ENCODE data around the gene LRRC75A. TPM values are rescaled to one million over a fixed set of nuclear protein-coding genes. Genes with fewer than 3 reads are reported as not detected.

The LRRC75A gene
- total RNA-seq, 1 experiment from 2014 or later, result 10.1 TPM

GRCh38 chr17:16417399-16417798, 74.6 kb downstream of the LRRC75A start:
- no peak overlapping the region for H3K4ac ChIP-seq (ENCODE audit: low read depth, low read length)
- H3K18ac ChIP-seq (ENCODE audit: insufficient read length, low read depth, low read length), result no peak overlapping the region
- no peak overlapping the region for H2BK12ac ChIP-seq (ENCODE audit: insufficient read length, low read depth, low read length)
- no CpG with 5 or more reads among the region's 7 CpGs for WGBS (ENCODE audit: extremely low coverage, insufficient read length, low lambda C conversion rate)
- DNase-seq, result no peak
- no peaks in the 10 kb centered on the region for H3K79me1 ChIP-seq (ENCODE audit: insufficient read depth, low read depth, low read length, poor library complexity, severe bottlenecking)
- H4K20me1 ChIP-seq (ENCODE audit: control insufficient read depth, insufficient read depth, insufficient read length), result no peaks in the 10 kb centered on the region
- H2BK120ac ChIP-seq (ENCODE audit: low read depth, low read length, poor library complexity, severe bottlenecking), result no peak overlapping the region
- Mint-ChIP-seq H3K4me3 (no peak overlapping the region), H3K36me3 (ENCODE audit: insufficient read depth in 1 of 3, low read depth in 3 of 3) (no peaks in the 10 kb centered on the region), H3K27ac (no peak overlapping the region), H3K4me1 (peaks cover 12 to 27% of the 10 kb centered on the region in 2 experiments; a peak in 3 of 4 replicates), H3K27me3 (ENCODE audit: low read depth) (peaks cover 3% of the 10 kb centered on the region), H3K9me3 (no peaks in the 10 kb centered on the region)
- no peak overlapping the region for H3K27ac ChIP-seq (ENCODE audit: insufficient read length, low read depth, low read length)
- no peak overlapping the region for H4K8ac ChIP-seq (replicated peaks; ENCODE audit: insufficient read length, low read depth, low read length)
- H3K9ac ChIP-seq (ENCODE audit: extremely low read depth, insufficient read length, low read length), result no peak overlapping the region
- H2AFZ ChIP-seq (ENCODE audit: low read length), result no peak overlapping the region
- H3K56ac ChIP-seq (ENCODE audit: insufficient read length, low read depth, low read length), result no peak overlapping the region
- H3K79me2 ChIP-seq (ENCODE audit: insufficient read depth, low read length), result no peaks in the 10 kb centered on the region
- no peak overlapping the region for H3K14ac ChIP-seq (ENCODE audit: insufficient read depth, low read length)
- no peak overlapping the region for H4K91ac ChIP-seq (ENCODE audit: insufficient read length, low read depth, low read length)
- no peaks in the 10 kb centered on the region; the same call in 1 of the 2 replicates for H3K4me1 ChIP-seq (ENCODE audit: insufficient read depth, low read length)
- H4K5ac ChIP-seq (ENCODE audit: insufficient read length, low read depth, low read length), result no peak overlapping the region
- H2BK5ac ChIP-seq (ENCODE audit: insufficient read length, low read length), result no peak overlapping the region
- no peak overlapping the region for H3T11ph ChIP-seq (ENCODE audit: low read length)
- no peaks in the 10 kb centered on the region for H3K23me2 ChIP-seq (ENCODE audit: insufficient read length, low read depth, low read length, poor library complexity, severe bottlenecking)
- no peak overlapping the region for H2BK15ac ChIP-seq (ENCODE audit: low read depth, low read length)
- H3K23ac ChIP-seq (ENCODE audit: insufficient read length, low read depth, low read length), result no peak overlapping the region
- no peak overlapping the region for H2BK20ac ChIP-seq (ENCODE audit: low read depth, low read length, poor library complexity, severe bottlenecking)
- no peaks in the 10 kb centered on the region for H3K27me3 ChIP-seq (ENCODE audit: insufficient read depth, low read length)
- no peaks in the 10 kb centered on the region for H3K9me3 ChIP-seq (ENCODE audit: control insufficient read depth, low read depth, low read length)
- no peak overlapping the region for H2AK5ac ChIP-seq (ENCODE audit: insufficient read length, low read length)
- TF ChIP-seq, protein P1, sequence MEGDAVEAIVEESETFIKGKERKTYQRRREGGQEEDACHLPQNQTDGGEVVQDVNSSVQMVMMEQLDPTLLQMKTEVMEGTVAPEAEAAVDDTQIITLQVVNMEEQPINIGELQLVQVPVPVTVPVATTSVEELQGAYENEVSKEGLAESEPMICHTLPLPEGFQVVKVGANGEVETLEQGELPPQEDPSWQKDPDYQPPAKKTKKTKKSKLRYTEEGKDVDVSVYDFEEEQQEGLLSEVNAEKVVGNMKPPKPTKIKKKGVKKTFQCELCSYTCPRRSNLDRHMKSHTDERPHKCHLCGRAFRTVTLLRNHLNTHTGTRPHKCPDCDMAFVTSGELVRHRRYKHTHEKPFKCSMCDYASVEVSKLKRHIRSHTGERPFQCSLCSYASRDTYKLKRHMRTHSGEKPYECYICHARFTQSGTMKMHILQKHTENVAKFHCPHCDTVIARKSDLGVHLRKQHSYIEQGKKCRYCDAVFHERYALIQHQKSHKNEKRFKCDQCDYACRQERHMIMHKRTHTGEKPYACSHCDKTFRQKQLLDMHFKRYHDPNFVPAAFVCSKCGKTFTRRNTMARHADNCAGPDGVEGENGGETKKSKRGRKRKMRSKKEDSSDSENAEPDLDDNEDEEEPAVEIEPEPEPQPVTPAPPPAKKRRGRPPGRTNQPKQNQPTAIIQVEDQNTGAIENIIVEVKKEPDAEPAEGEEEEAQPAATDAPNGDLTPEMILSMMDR (conservative IDR thresholded peaks at IDR 0.05), result no peak
- H3K4me2 ChIP-seq (ENCODE audit: insufficient read depth, insufficient read length, low read length), result no peak overlapping the region
